Osteoblast (primary cell): ENCODE measurements around the gene IGF2R. TPM values are rescaled to one million over a fixed set of nuclear protein-coding genes. Genes with fewer than 3 reads are reported as not detected.

Experiments
- DNase-seq: peaks from one replicate; pipeline ENCODE4 v3.0.0; 2011; ENCODE audit warnings: low spot score, mixed read lengths; ENCODE audit not compliant: insufficient read length; ENCODE audit errors: missing footprints
- H2AFZ ChIP-seq: 2 replicates; pipeline ENCODE4 v1.6.0; 2011; ENCODE audit warnings: mild to moderate bottlenecking, low read length
- H3K27ac ChIP-seq: 2 replicates; pipeline ENCODE4 v1.5.1; 2011; ENCODE audit warnings: mild to moderate bottlenecking, low read depth, low read length, moderate library complexity
- H3K27me3 ChIP-seq: 2 replicates; pipeline ENCODE4 v1.6.0; 2012; ENCODE audit warnings: mild to moderate bottlenecking, control low read depth, inconsistent platforms, low read length, moderate library complexity; ENCODE audit not compliant: insufficient read depth
- H3K36me3 ChIP-seq: 2 replicates; pipeline ENCODE4 v1.5.1; 2011; ENCODE audit warnings: mild to moderate bottlenecking, low read length, control low read depth, moderate library complexity; ENCODE audit not compliant: insufficient read depth
- H3K4me1 ChIP-seq: 2 replicates; pipeline ENCODE4 v1.5.1; 2011; ENCODE audit warnings: mild to moderate bottlenecking, low read length, control low read depth, moderate library complexity; ENCODE audit not compliant: insufficient read depth
- H3K4me2 ChIP-seq: 2 replicates; pipeline ENCODE4 v1.6.0; 2011; ENCODE audit warnings: mild to moderate bottlenecking, low read length; ENCODE audit not compliant: insufficient read depth
- H3K4me3 ChIP-seq: fragments of 200-600 bp; sonication (generic); 3 replicates; pipeline ENCODE4 v1.5.1; 2012; ENCODE audit warnings: mild to moderate bottlenecking, low read length, inconsistent platforms; ENCODE audit not compliant: insufficient read depth
- H3K79me2 ChIP-seq: 2 replicates; pipeline ENCODE4 v1.6.0; 2012; ENCODE audit warnings: mild to moderate bottlenecking, low read length, control low read depth, inconsistent platforms; ENCODE audit not compliant: insufficient read depth
- H3K9me3 ChIP-seq: 2 replicates; pipeline ENCODE4 v1.5.1; 2011; ENCODE audit warnings: low read depth, low read length, control low read depth
- H4K20me1 ChIP-seq: 2 replicates; pipeline ENCODE4 v1.6.0; 2012; ENCODE audit warnings: mild to moderate bottlenecking, low read length, control low read depth; ENCODE audit not compliant: insufficient read depth
- CTCF ChIP-seq: IDR thresholded peaks from 2 replicates; pipeline ENCODE4 v1.5.1; 2011; ENCODE audit warnings: mild to moderate bottlenecking, low read depth, low read length, moderate library complexity; ENCODE audit errors: extremely low read depth
- total RNA-seq: library from RNA; depleted of rRNA; stranded (reverse); fragments of >200 nt; gene quantifications from 2 replicates; pipeline ENCODE4 v1.2.3, GENCODE V29; 2012

IGF2R gene
- total RNA-seq, 1 donor, result 174 TPM

GRCh38 chr6:159945801-159946392, 23.0 kb upstream of the IGF2R start:
- H3K36me3 ChIP-seq, result no peaks in the 10 kb centered on the region
- no peak overlapping the region for H3K27ac ChIP-seq
- no peaks in the 10 kb centered on the region for H3K27me3 ChIP-seq
- peaks cover 15% of the 10 kb centered on the region for H3K4me1 ChIP-seq
- no peak overlapping the region for H3K4me2 ChIP-seq
- DNase-seq, result no peak
- no peak overlapping the region for H3K4me3 ChIP-seq
- no peak overlapping the region for H2AFZ ChIP-seq
- TF ChIP-seq CTCF, result no peak
- no peaks in the 10 kb centered on the region for H3K79me2 ChIP-seq
- H4K20me1 ChIP-seq, result no peaks in the 10 kb centered on the region
- peaks cover 4% of the 10 kb centered on the region for H3K9me3 ChIP-seq

DNA sequence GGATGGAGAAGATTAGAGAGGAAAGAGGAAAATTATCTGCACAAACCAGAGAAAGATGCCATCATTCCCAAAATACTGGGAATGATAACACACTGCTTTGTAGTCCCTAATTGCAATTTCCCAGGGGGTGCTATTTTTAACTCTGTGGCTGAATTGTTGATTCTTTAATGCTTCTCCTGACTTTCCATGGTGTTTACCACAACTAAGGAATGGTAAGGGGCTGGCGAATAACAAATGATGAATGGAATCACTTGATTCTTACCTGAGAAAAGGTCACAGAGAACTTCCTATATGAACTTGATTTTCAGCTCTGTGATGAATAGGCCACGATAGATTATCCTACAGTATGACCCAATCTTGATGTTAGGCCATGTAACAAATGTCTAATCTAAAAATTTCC, 22.0 kb upstream of the IGF2R start:
- Histone ChIP-seq H3K79me2 (no peaks in the 10 kb centered on the region), H2AFZ (no peak overlapping the region), H3K4me3 (no peak overlapping the region), H4K20me1 (no peaks in the 10 kb centered on the region), H3K4me2 (no peak overlapping the region), H3K36me3 (no peaks in the 10 kb centered on the region), H3K4me1 (peaks cover 15% of the 10 kb centered on the region), H3K27me3 (no peaks in the 10 kb centered on the region), H3K27ac (no peak overlapping the region), H3K9me3 (peaks cover 4% of the 10 kb centered on the region)
- no peak for TF ChIP-seq CTCF
- DNase-seq, result no peak

GRCh38 chr6:159948199-159948598, 20.7 kb upstream of the IGF2R start:
- Histone ChIP-seq H3K4me3 (no peak overlapping the region), H3K4me1 (peaks cover 11% of the 10 kb centered on the region), H3K27ac (no peak overlapping the region), H3K27me3 (no peaks in the 10 kb centered on the region), H3K4me2 (no peak overlapping the region), H3K79me2 (no peaks in the 10 kb centered on the region), H3K9me3 (peaks cover 4% of the 10 kb centered on the region), H4K20me1 (no peaks in the 10 kb centered on the region), H2AFZ (no peak overlapping the region), H3K36me3 (no peaks in the 10 kb centered on the region)
- no peak for DNase-seq
- TF ChIP-seq CTCF, result no peak

DNA sequence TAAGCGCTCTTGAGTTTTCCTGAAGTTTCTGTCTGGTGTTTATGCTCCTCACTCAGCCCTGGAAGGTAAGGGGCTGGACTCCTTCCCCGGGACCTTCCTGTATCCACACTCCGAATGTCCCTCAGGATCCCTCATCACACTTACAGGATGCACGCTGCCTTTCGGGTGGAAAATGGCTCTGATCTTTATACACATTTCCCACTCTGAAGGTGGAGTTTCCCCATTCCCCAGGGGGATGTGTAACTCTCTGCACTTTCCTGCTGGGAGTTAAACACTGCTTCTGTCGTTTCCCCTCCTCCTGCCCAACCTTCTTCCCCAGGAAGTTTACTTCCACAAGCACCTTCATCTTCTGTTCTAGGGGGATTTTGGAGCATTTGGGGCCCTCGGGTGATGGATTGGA, 17.1 kb upstream of the IGF2R start:
- Histone ChIP-seq H4K20me1 (no peaks in the 10 kb centered on the region), H3K4me1 (peaks cover 10% of the 10 kb centered on the region), H3K4me3 (no peak overlapping the region), H3K27ac (no peak overlapping the region), H3K79me2 (no peaks in the 10 kb centered on the region), H3K36me3 (no peaks in the 10 kb centered on the region), H2AFZ (no peak overlapping the region), H3K9me3 (no peaks in the 10 kb centered on the region), H3K4me2 (no peak overlapping the region), H3K27me3 (no peaks in the 10 kb centered on the region)
- no peak for DNase-seq
- TF ChIP-seq CTCF, result no peak
